HFF-Myc (cell line): ENCODE measurements around the gene SMIM9.

Experiments used
- DNase-seq: peaks from one replicate; pipeline ENCODE4 v3.0.0-alpha.2; 2011; ENCODE audit warnings: low read depth; ENCODE audit errors: extremely low read depth
- H3K4me3 ChIP-seq: replicated peaks from 2 replicates; pipeline ENCODE4 v1.5.1; 2011; ENCODE audit warnings: low read depth, mild to moderate bottlenecking, control low read depth, low read length
- CTCF ChIP-seq: IDR thresholded peaks from 2 replicates; pipeline ENCODE4 v1.5.1; 2012; ENCODE audit warnings: mild to moderate bottlenecking, low read depth, low read length, control low read depth; ENCODE audit errors: missing control alignments

SMIM9 gene

GRCh38 chrX:154793084-154793795 lies 41.2 kb downstream of the SMIM9 start:
- no peak overlapping the region for H3K4me3 ChIP-seq
- no peak for DNase-seq
- TF ChIP-seq CTCF: no peak

- DNase-seq: no peak
- TF ChIP-seq CTCF: no peak
- no peak overlapping the region for H3K4me3 ChIP-seq
Observed at GRCh38 chrX:154791939-154792338, 42.5 kb downstream of the SMIM9 start.

- TF ChIP-seq CTCF: no peak
- DNase-seq: no peak
Observed at GRCh38 chrX:154791467-154791866, 43.0 kb downstream of the SMIM9 start.

GRCh38 chrX:154785716-154786115 lies 48.7 kb downstream of the SMIM9 start:
- DNase-seq: no peak
- no peak overlapping the region for H3K4me3 ChIP-seq
- TF ChIP-seq CTCF: no peak

More at GRCh38 chrX:154791467-154791866, 43.0 kb downstream of the SMIM9 start:
- H3K4me3 ChIP-seq: no peak overlapping the region

- H3K4me3 ChIP-seq: no peak overlapping the region
- no peak for TF ChIP-seq CTCF
- DNase-seq: no peak
Observed at GRCh38 chrX:154784149-154784995, 50.1 kb downstream of the SMIM9 start.

GRCh38 chrX:154780968-154781367 lies 53.5 kb downstream of the SMIM9 start:
- TF ChIP-seq CTCF: no peak
- no peak for DNase-seq
- no peak overlapping the region for H3K4me3 ChIP-seq
